Measurements from ENCODE around the gene DAD1. TPM values are rescaled to one million over a fixed set of nuclear protein-coding genes. Genes with fewer than 3 reads are reported as not detected.

DAD1 gene
- total RNA-seq, 1 experiment from 2014 or later: 162 TPM

- TF ChIP-seq FOSL1 (IDR thresholded peaks at IDR 0.05; ENCODE audit: low read depth) (no peak), ATF3 (IDR thresholded peaks at IDR 0.05) (no peak), REST (IDR thresholded peaks at IDR 0.05; ENCODE audit: low read depth) (no peak), POLR2AphosphoS5 (IDR thresholded peaks at IDR 0.05; ENCODE audit: low read depth, low read length) (no peak), TCF7L2 (IDR thresholded peaks at IDR 0.05; ENCODE audit: borderline replicate concordance, extremely low read depth, insufficient read depth, insufficient read length) (no peak), EZH2phosphoT487 (IDR thresholded peaks at IDR 0.05; ENCODE audit: borderline replicate concordance) (no peak)
Measured at GRCh38 chr14:22540811-22541360, 48.1 kb downstream of the DAD1 start (continued).

- DNase-seq (ENCODE audit: low read depth, low spot score) (no peak), ATAC-seq (no peak)
- RAD21 ChIA-PET (ENCODE audit: low non-redundant PET in 1 of 2, low total read pairs in 2 of 2, uncharacterized antibody in 2 of 2, unreplicated experiment in 2 of 2): no interaction called here
- BruUV-seq (replicated peaks): no TSS peak
- no peak for TF ChIP-seq EGR1 (IDR thresholded peaks at IDR 0.05; ENCODE audit: low read depth)
- TF ChIP-seq POLR2A (IDR thresholded peaks at IDR 0.05; ENCODE audit: borderline replicate concordance, extremely low read depth, insufficient read depth, insufficient read length): no peak
- TF ChIP-seq SIN3A (IDR thresholded peaks at IDR 0.05; ENCODE audit: low read depth): no peak
- no peak for TF ChIP-seq RAD21 (IDR thresholded peaks at IDR 0.05; ENCODE audit: low read depth)
- no peak for TF ChIP-seq ZBTB33 (IDR thresholded peaks at IDR 0.05; ENCODE audit: extremely low read depth, insufficient replicate concordance, low read length)
- no peak for TF ChIP-seq SP1 (IDR thresholded peaks at IDR 0.05; ENCODE audit: low read depth)
- TF ChIP-seq ATF3 (IDR thresholded peaks at IDR 0.05): no peak
- no peak for TF ChIP-seq EZH2 (IDR thresholded peaks at IDR 0.05)
- TF ChIP-seq TCF7L2 (IDR thresholded peaks at IDR 0.05; ENCODE audit: borderline replicate concordance, extremely low read depth, insufficient read depth, insufficient read length): no peak
- no peak for TF ChIP-seq POLR2AphosphoS5 (IDR thresholded peaks at IDR 0.05; ENCODE audit: low read depth, low read length)
- no peaks in the 10 kb centered on the region for H3K9me2 ChIP-seq (ENCODE audit: insufficient read depth)
- no peak overlapping the region for H3K4me3 ChIP-seq (replicated peaks in 1 of 2; ENCODE audit: low read depth in 1 of 2, low read length in 2 of 2)
- H3K27ac ChIP-seq (ENCODE audit: low read depth, low read length): no peak overlapping the region
- no peak overlapping the region for H3K9ac ChIP-seq (ENCODE audit: low read length)
- H3K79me2 ChIP-seq (ENCODE audit: insufficient read depth, low read length): no peaks in the 10 kb centered on the region
- H2AFZ ChIP-seq (ENCODE audit: low read depth, low read length, poor library complexity, severe bottlenecking): no peak overlapping the region
- H4K20me1 ChIP-seq (ENCODE audit: insufficient read depth): no peaks in the 10 kb centered on the region
- intact Hi-C loops (cut with micrococcal nuclease): no loop called here
- no peaks in the 10 kb centered on the region for H3K9me3 ChIP-seq (ENCODE audit: control insufficient read depth in 1 of 2, insufficient read depth in 1 of 2, low read depth in 1 of 2, low read length in 2 of 2)
- no peaks in the 10 kb centered on the region for H3K27me3 ChIP-seq (ENCODE audit: insufficient read depth, low read length)
- H3K36me3 ChIP-seq (ENCODE audit: control insufficient read depth in 1 of 2, insufficient read depth in 2 of 2, low read length in 2 of 2): no peaks in the 10 kb centered on the region
- POLR2A ChIA-PET: no interaction called here
- no peak overlapping the region for H3K4me2 ChIP-seq (ENCODE audit: low read length)
- CTCF ChIA-PET: no interaction called here
- peaks cover 12 to 22% of the 10 kb centered on the region in 2 experiments for H3K4me1 ChIP-seq (ENCODE audit: control insufficient read depth in 1 of 2, insufficient read depth in 2 of 2, low read length in 2 of 2)
Measured at GRCh38 chr14:22540293-22540692, 48.7 kb downstream of the DAD1 start.
